HG03103 (cell line): Measurements from ENCODE around the gene CDH4.

Source experiments
- ATAC-seq: cut with Tn5 transposase; IDR thresholded peaks from one replicate; pipeline ENCODE4 v1.9.1; 2021; ENCODE audit warnings: low read depth; ENCODE audit not compliant: unreplicated experiment

Gene CDH4

GRCh38 chr20:61885759-61886715 is 634.0 kb downstream of the CDH4 start:
- ATAC-seq: no peak

- ATAC-seq: no peak
Measured at GRCh38 chr20:61886721-61887595, 634.9 kb downstream of the CDH4 start.

- ATAC-seq: no peak
Measured at GRCh38 chr20:61887596-61888093, 635.6 kb downstream of the CDH4 start.

GRCh38 chr20:61888101-61888865 is 636.2 kb downstream of the CDH4 start:
- ATAC-seq: no peak

- no peak for ATAC-seq
Measured at GRCh38 chr20:61889659-61890058, 637.6 kb downstream of the CDH4 start.

GRCh38 chr20:61890210-61890609 is 638.1 kb downstream of the CDH4 start:
- ATAC-seq: no peak

- no peak for ATAC-seq
Measured at GRCh38 chr20:61891476-61891875, 639.4 kb downstream of the CDH4 start.

- no peak for ATAC-seq
Measured at GRCh38 chr20:61891916-61892649, 640.0 kb downstream of the CDH4 start.

GRCh38 chr20:61895016-61895415 is 643.0 kb downstream of the CDH4 start:
- ATAC-seq: no peak

- no peak for ATAC-seq
Measured at GRCh38 chr20:61895686-61896057, 643.6 kb downstream of the CDH4 start.

- peak; percentile 71 for ATAC-seq
Measured at GRCh38 chr20:61896058-61896961, 644.2 kb downstream of the CDH4 start.

- ATAC-seq: no peak
Measured at GRCh38 chr20:61897401-61898295, 645.6 kb downstream of the CDH4 start.

GRCh38 chr20:61898405-61898804 is 646.3 kb downstream of the CDH4 start:
- ATAC-seq: no peak

GRCh38 chr20:61900011-61900944 is 648.2 kb downstream of the CDH4 start:
- ATAC-seq: no peak

- no peak for ATAC-seq
Measured at GRCh38 chr20:61900945-61901293, 648.9 kb downstream of the CDH4 start.

GRCh38 chr20:61901392-61902220 is 649.5 kb downstream of the CDH4 start:
- ATAC-seq: no peak
